Breast epithelium (tissue), 3 donors: ENCODE data around the gene ZNF408.

Source experiments
- CTCF ChIP-seq, 3 donors: fragments of 450-650 bp; IDR thresholded peaks; one replicate each; pipeline ENCODE4 v1.5.1; 2016 to 2017; ENCODE audit warnings: antibody characterized with exemption in 3 of 3, mild to moderate bottlenecking in 3 of 3, moderate library complexity in 3 of 3
- POLR2A ChIP-seq: fragments of 450-650 bp; IDR thresholded peaks from one replicate; pipeline ENCODE4 v1.6.1; 2016; ENCODE audit warnings: antibody characterized with exemption, mild to moderate bottlenecking, moderate library complexity

- TF ChIP-seq CTCF (IDR thresholded peaks at IDR 0.05) (no peak), POLR2A (no peak)
These were observed 7.2 kb upstream of the ZNF408 start for GRCh38 chr11:46693597-46694012.
